ENCODE measurements around the gene TPCN1.

GRCh38 chr12:113239288-113239771 is 18.1 kb downstream of the TPCN1 start:
- no peak for TF ChIP-seq POLR2AphosphoS5 (IDR thresholded peaks at IDR 0.05; ENCODE audit: low read depth)
- TF ChIP-seq CTCF (conservative IDR thresholded peaks at IDR 0.05; ENCODE audit: low read depth in 2 of 2), result no peak
- no peak for TF ChIP-seq CREB1 (CRISPR knock-in tag; IDR thresholded peaks at IDR 0.05; ENCODE audit: low read depth)
- TF ChIP-seq EZH2 (IDR thresholded peaks at IDR 0.05; ENCODE audit: low read depth, unreplicated experiment), result no peak
- TF ChIP-seq STAT1 (IDR thresholded peaks at IDR 0.05; ENCODE audit: unreplicated experiment), result no peak
- TF ChIP-seq REST (IDR thresholded peaks at IDR 0.05; ENCODE audit: unreplicated experiment), result no peak
- no peak for TF ChIP-seq EZH2phosphoT487 (IDR thresholded peaks at IDR 0.05; ENCODE audit: unreplicated experiment)
